ENCODE data around the gene ADGRB3. TPM values are rescaled to one million over a fixed set of nuclear protein-coding genes. Genes with fewer than 3 reads are reported as not detected.

ADGRB3 gene
- total and polyA plus RNA-seq, 2 donors (not counting 3 experiments of a cell fraction or from before 2014, with no cell fraction given) = not detected

GRCh38 chr6:69311888-69312287 lies 676.8 kb downstream of the ADGRB3 start:
- Histone ChIP-seq H3K4me2 (ENCODE audit: insufficient read depth, low read length) (no peak overlapping the region), H3K9me1 (replicated peaks; ENCODE audit: control insufficient read depth, extremely low read depth, insufficient read depth, low read length) (no peaks in the 10 kb centered on the region), H3K79me2 (ENCODE audit: control insufficient read depth, insufficient read depth, low read length) (no peaks in the 10 kb centered on the region), H3K4me1 (ENCODE audit: control insufficient read depth, extremely low read depth, insufficient read depth, low read length) (no peaks in the 10 kb centered on the region), H3K27me3 (ENCODE audit: control insufficient read depth in 2 of 2, insufficient read depth in 2 of 2, low read length in 2 of 2) (no peaks in the 10 kb centered on the region), H3K9ac (replicated peaks; ENCODE audit: extremely low read depth, insufficient read depth, low read length) (no peak overlapping the region), H3K36me3 (ENCODE audit: control insufficient read depth in 2 of 2, extremely low read depth in 1 of 2, insufficient read depth in 2 of 2, low read length in 2 of 2) (no peaks in the 10 kb centered on the region), H3K4me3 (replicated peaks in 1 of 3; ENCODE audit: insufficient read depth in 1 of 3, low read depth in 1 of 3, low read length in 3 of 3) (no peak overlapping the region), H4K20me1 (replicated peaks; ENCODE audit: control insufficient read depth, extremely low read depth, insufficient read depth, low read length) (no peaks in the 10 kb centered on the region), H3K27ac (ENCODE audit: insufficient read depth, low read depth, low read length) (no peak overlapping the region), H2AFZ (ENCODE audit: low read depth, low read length) (no peak overlapping the region), H3K9me3 (replicated peaks; ENCODE audit: control insufficient read depth, insufficient read depth, low read length) (no peaks in the 10 kb centered on the region)
- dilution Hi-C loops (cut with MboI; ENCODE audit: extremely low pct_ligation_motif_present, low sequenced_read_pairs) = no loop called here
- FAIRE-seq (no peak), DNase-seq (ENCODE audit: low read depth, low spot score) (no peak)
- POLR2A ChIA-PET = no interaction called here
- TF ChIP-seq MAX (IDR thresholded peaks at IDR 0.05; ENCODE audit: insufficient read depth, insufficient read length) = no peak
- TF ChIP-seq FOS (IDR thresholded peaks at IDR 0.05; ENCODE audit: borderline replicate concordance, insufficient read depth, low read length) = no peak
- TF ChIP-seq JUN (IDR thresholded peaks at IDR 0.05; ENCODE audit: borderline replicate concordance, insufficient read depth, insufficient read length, low read depth) = no peak
- TF ChIP-seq MYC (IDR thresholded peaks at IDR 0.05; ENCODE audit: low read depth, low read length) = no peak
- TF ChIP-seq CTCF (IDR thresholded peaks at IDR 0.05; ENCODE audit: extremely low read depth in 1 of 2, insufficient read depth in 1 of 2, low read depth in 1 of 2, low read length in 2 of 2) = no peak
- no peak for TF ChIP-seq GATA2 (IDR thresholded peaks at IDR 0.05; ENCODE audit: insufficient read depth, insufficient read length, low read depth, low read length)
- no peak for TF ChIP-seq EZH2 (IDR thresholded peaks at IDR 0.05; ENCODE audit: borderline replicate concordance, low read depth, low read length, severe bottlenecking)
- TF ChIP-seq POLR2A (IDR thresholded peaks at IDR 0.05; ENCODE audit: low read depth, low read length) = no peak
- TF ChIP-seq POLR2AphosphoS5 (IDR thresholded peaks at IDR 0.05; ENCODE audit: insufficient read depth, low read depth, low read length) = no peak
- intact Hi-C loops (cut with micrococcal nuclease) = no loop called here
- CTCF ChIA-PET = no interaction called here
- BruUV-seq (replicated peaks) = no TSS peak
